Right atrium auricular region (tissue), 2 donors: ENCODE measurements around the gene SORCS1. TPM values are rescaled to one million over a fixed set of nuclear protein-coding genes. Genes with fewer than 3 reads are reported as not detected.

Experiments used
- DNase-seq: peaks from one replicate; pipeline ENCODE4 v3.0.0-alpha.2; 2019; ENCODE audit warnings: low spot score
- H3K27ac ChIP-seq, 2 donors: fragments of 200-600 bp; sonication (generic); 1 replicate in 1 of 2; 2 replicates in 1 of 2; pipeline ENCODE4 v1.5.1; 2016 to 2019
- H3K27me3 ChIP-seq, 2 donors: fragments of 200-600 bp; sonication (generic); one replicate each; pipeline versions ENCODE4 v1.5.1 to v1.6.0; 2017 to 2019
- H3K36me3 ChIP-seq: fragments of 200-600 bp; sonication (generic); one replicate; pipeline ENCODE4 v1.5.1; 2016
- H3K4me1 ChIP-seq, 2 donors: fragments of 200-600 bp; sonication (generic); one replicate each; pipeline versions ENCODE4 v1.5.1 to v1.6.0; 2017 to 2019
- H3K4me3 ChIP-seq, 2 donors: fragments of 200-600 bp; sonication (generic); 1 replicate in 1 of 2; 2 replicates in 1 of 2; pipeline ENCODE4 v1.5.1; 2017 to 2019; ENCODE audit warnings: mild to moderate bottlenecking in 1 of 2, moderate library complexity in 1 of 2
- H3K9me3 ChIP-seq, 2 donors: fragments of 200-600 bp; sonication (generic); one replicate each; pipeline ENCODE4 v1.5.1; 2019
- total RNA-seq, 2 donors: library from RNA; depleted of rRNA; stranded (reverse); fragments of >200 nt; gene quantifications; one replicate each; pipeline ENCODE4 v1.1.0, GENCODE V29; 2016
- TF ChIP-seq, protein P1 (sequence below), 2 donors: fragments of 200-600 bp; sonication (generic); IDR thresholded peaks; one replicate each; pipeline ENCODE4 v1.5.1; 2019; ENCODE audit warnings: antibody characterized with exemption in 2 of 2

The SORCS1 gene
- total RNA-seq, result 1 to 10 TPM; 1.6 to 4.2 TPM

DNA sequence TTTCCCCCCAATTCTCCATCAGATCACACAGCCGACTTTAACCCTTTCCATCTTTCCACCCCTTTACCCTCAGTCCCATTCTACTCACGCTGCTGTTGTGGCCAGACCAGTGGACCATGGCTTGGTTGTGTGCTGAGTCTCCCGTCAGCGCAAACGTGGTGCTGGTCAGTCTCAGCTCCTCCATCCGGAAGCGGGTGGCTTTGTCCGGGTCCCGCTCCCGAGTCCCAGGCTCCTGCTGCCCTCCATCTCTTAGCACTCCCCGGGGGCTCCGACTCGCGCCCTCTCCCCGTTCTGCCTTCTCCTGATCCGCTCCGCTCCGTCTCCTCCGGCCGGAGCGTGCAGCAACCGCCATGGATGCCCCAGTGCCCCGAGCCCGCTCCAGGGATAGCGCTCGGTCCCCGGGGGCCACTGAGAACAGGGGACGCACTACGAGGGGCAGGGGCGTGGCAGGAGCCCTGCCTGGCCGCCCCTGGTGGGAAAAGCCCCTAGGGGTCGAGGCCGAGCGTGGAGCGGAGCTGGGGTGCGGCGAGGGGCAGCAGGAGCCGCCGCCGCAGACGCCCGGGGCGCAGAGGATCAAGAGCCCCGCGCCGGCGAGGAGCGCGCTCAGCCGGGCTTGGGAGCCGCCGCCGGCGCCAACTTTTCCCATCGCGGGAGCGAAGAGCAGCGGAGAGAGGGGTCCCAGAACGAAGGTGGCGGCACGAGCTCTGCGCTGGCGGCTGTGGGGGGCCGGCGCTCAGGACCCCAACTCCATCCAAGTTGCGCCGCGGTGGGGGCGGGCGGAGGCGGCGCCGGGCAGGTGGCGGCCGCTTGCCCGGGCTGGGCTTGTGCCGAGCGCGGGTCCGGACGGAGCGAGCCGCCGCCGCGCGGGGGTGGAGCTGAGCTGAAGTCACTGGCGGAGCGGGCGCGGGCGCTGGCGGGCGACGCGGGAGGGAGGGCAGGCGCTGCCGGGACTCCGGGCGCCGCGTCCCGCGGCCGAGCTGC lies at the start of gene SORCS1:
Gene SORCS1 (minus strand): TSS at position 826 of the 981 bp plus-strand sequence.
- TF ChIP-seq, protein P1, sequence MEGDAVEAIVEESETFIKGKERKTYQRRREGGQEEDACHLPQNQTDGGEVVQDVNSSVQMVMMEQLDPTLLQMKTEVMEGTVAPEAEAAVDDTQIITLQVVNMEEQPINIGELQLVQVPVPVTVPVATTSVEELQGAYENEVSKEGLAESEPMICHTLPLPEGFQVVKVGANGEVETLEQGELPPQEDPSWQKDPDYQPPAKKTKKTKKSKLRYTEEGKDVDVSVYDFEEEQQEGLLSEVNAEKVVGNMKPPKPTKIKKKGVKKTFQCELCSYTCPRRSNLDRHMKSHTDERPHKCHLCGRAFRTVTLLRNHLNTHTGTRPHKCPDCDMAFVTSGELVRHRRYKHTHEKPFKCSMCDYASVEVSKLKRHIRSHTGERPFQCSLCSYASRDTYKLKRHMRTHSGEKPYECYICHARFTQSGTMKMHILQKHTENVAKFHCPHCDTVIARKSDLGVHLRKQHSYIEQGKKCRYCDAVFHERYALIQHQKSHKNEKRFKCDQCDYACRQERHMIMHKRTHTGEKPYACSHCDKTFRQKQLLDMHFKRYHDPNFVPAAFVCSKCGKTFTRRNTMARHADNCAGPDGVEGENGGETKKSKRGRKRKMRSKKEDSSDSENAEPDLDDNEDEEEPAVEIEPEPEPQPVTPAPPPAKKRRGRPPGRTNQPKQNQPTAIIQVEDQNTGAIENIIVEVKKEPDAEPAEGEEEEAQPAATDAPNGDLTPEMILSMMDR (IDR thresholded peaks at IDR 0.05), result no peak
- peaks cover 0 to 4% of the 10 kb centered on the region in 2 donors for H3K4me1 ChIP-seq
- H3K9me3 ChIP-seq, result no peaks in the 10 kb centered on the region
- H3K27me3 ChIP-seq, result no peaks in the 10 kb centered on the region
- peak within 1 kb of the TSS; percentile 31 to 32 for H3K27ac ChIP-seq
- peak within 1 kb of the TSS; percentile 38 to 49 for H3K4me3 ChIP-seq
- no peak for DNase-seq
- H3K36me3 ChIP-seq, result no peaks in the 10 kb centered on the region

DNA sequence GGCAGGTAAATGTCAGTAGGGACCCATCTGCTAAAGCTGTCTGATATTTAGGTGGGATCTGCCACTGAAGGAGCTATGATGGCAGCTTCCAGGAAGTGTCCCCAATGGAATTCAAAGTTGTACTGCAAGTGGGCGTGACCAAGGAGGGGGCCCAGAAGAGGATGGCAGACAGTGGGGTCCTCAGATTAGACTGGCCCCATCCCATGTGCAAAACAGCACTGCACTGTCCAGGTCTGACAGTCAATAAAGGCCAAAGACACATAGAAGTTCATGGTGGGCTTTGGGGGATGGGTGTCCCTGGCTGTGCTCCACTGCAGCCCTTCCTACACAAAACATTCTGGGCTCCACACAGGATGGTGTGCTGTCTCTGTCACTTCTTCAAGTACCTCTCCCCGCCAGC lies 49.8 kb upstream of the SORCS1 start:
- no peaks in the 10 kb centered on the region for H3K36me3 ChIP-seq
- H3K9me3 ChIP-seq, result peaks cover 0 to 5% of the 10 kb centered on the region in 2 donors
- H3K27me3 ChIP-seq, result no peaks in the 10 kb centered on the region
- H3K27ac ChIP-seq, result no peak overlapping the region
- no peak overlapping the region for H3K4me3 ChIP-seq
- H3K4me1 ChIP-seq, result no peaks in the 10 kb centered on the region
- TF ChIP-seq, protein P1 (IDR thresholded peaks at IDR 0.05), result no peak
- DNase-seq, result no peak

DNA sequence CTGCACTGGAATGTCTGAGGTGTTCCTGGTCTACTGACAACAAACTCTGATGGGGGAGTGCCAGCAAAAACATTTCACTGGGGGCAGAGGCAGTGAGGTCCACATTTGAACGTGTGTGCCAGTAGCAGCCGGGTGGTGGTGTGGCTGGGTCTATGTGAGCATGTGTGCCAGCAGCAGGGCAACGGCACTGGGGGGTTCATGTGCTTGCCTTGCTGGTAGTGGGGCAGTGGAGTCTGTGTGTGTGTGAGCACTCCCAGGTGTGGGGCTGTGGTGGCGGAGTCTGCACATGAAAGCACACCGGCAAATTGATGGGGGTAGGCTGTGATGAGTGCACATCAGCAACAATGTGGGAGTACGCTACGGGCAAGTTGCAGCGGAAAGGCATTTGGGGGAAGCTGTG lies 49.4 kb upstream of the SORCS1 start:
- peaks cover 0 to 5% of the 10 kb centered on the region in 2 donors for H3K9me3 ChIP-seq
- no peak overlapping the region for H3K4me3 ChIP-seq
- H3K36me3 ChIP-seq, result no peaks in the 10 kb centered on the region
- H3K27me3 ChIP-seq, result no peaks in the 10 kb centered on the region
- no peaks in the 10 kb centered on the region for H3K4me1 ChIP-seq
- H3K27ac ChIP-seq, result no peak overlapping the region
- no peak for DNase-seq
- TF ChIP-seq, protein P1 (IDR thresholded peaks at IDR 0.05), result no peak

DNA sequence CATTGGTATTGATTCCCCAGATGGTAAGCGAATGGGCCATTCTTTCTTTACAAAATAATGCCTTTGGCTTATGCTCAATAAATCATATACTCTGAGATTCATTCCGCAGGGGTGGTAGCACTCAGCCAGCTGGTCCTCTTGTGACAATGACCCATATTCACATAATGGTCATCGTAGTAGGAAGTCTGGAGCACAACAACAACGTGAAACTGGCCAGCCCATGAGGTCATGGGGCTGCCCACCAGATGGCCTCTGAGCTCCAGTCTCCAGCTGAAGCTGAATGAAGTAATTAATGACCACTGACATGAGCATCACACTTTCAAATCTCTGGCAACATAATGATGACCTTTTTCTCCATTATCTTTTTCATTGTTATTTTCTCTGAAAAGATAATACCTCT lies 42.3 kb upstream of the SORCS1 start:
- no peak for DNase-seq
- H3K4me3 ChIP-seq, result no peak overlapping the region
- H3K4me1 ChIP-seq, result no peaks in the 10 kb centered on the region
- TF ChIP-seq, protein P1 (IDR thresholded peaks at IDR 0.05), result no peak
- peaks cover 0 to 5% of the 10 kb centered on the region in 2 donors for H3K9me3 ChIP-seq
- H3K36me3 ChIP-seq, result no peaks in the 10 kb centered on the region
- H3K27ac ChIP-seq, result no peak overlapping the region
- no peaks in the 10 kb centered on the region for H3K27me3 ChIP-seq

DNA sequence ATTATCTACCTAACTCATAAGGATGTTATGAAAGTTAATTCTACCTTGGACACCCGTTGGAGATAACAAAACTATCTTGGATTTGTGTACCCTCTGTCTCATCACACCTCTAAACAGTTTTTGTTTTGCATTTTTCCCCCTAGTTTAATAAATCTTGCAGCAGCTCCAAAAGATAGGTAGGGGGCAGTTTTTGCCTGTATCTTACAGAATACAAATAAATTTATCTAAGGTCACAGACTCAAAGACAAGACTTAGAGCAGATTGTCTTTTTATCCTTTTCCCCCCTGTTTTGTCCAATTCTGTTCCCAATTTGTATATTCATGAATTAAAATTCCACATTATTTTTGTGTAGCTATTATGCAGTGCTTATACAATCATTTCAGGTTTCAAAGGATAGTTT lies 5.0 kb upstream of the SORCS1 start:
- H3K27ac ChIP-seq, result no peak overlapping the region
- no peak for DNase-seq
- H3K4me3 ChIP-seq, result no peak overlapping the region
- TF ChIP-seq, protein P1 (IDR thresholded peaks at IDR 0.05), result no peak
- H3K9me3 ChIP-seq, result no peaks in the 10 kb centered on the region
- H3K27me3 ChIP-seq, result no peaks in the 10 kb centered on the region
- H3K36me3 ChIP-seq, result no peaks in the 10 kb centered on the region
- no peaks in the 10 kb centered on the region for H3K4me1 ChIP-seq
